NCI-H69 (cell line): ENCODE data around the gene URB1.

Experiments used
- DNase-seq: peaks from one replicate; lab custom pipeline; 2025; lab: John Stamatoyannopoulos, UW

Gene URB1

GRCh38 chr21:32346951-32347350 lies 45.9 kb downstream of the URB1 start:
- no peak for DNase-seq

GRCh38 chr21:32340863-32341848 lies 51.7 kb downstream of the URB1 start:
- no peak for DNase-seq

- DNase-seq = no peak
Measured at GRCh38 chr21:32338209-32338921, 54.4 kb downstream of the URB1 start.

DNA sequence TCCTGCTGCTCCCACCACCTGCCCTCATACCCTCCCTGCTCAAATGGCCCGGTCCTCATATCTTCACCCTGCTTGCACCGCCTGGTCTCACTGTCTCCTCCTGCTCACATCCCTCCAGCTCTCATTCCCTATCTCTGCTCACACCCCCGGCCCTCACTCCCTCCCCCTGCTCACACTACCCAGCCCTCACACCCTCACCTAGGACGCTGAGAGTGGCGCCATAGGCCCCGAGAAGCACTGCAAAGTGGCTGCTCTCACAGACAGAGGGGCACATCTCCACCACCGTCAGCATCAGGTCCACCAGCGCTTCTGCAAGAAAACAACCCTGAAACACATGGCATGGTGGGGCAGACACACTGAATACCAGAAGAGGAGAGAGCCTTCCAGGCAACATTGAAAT lies 55.6 kb downstream of the URB1 start:
- DNase-seq = no peak

- DNase-seq = peak; percentile 33
Measured at GRCh38 chr21:32336711-32337110, 56.1 kb downstream of the URB1 start.

DNA sequence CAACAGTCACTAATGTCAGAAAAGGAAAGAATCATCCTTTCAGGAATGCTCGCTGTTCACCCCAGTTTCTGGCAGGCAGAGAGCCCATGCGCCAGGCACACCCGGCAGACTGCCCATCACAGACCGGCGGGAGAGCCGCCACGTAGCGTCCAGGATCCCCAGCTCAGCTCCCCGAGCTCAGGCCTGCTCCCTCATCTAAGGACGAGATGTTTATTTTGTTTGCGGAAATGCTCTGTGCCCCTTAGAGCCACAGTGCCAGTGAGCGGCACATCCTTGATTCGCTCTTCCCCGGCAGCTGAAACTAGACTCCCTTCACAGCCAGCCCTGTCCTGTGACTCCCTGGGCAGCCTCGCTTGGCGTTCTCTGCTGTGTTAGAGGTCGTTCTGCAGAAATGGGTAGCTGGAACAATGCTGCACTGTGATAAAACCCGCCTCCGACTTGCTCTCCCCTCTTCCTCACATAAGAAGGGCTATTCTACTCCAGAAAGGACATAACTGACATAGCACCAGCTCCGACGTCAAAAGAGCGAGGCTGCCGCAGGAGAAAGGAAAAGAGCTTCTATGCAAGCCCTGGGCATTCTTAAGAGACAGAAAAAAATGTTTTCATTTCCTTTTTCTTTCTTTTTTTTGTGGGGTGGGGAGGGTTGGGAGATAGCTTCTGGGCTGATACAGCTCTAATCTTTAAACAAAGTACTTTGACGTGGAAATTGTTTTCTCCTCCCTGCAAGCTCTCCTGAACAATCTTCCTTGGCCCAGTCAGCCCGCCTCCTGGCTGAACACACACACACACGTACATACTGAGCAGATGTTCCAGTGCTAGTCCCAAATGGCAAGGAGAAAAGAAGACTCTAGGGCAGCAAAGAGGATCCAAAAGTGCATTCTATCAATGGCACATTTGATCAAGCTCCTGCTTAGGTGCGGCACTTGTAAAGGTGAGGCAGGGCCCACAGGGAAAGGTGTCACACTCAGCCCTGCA lies 56.9 kb downstream of the URB1 start:
- DNase-seq = peak; percentile 20

DNA sequence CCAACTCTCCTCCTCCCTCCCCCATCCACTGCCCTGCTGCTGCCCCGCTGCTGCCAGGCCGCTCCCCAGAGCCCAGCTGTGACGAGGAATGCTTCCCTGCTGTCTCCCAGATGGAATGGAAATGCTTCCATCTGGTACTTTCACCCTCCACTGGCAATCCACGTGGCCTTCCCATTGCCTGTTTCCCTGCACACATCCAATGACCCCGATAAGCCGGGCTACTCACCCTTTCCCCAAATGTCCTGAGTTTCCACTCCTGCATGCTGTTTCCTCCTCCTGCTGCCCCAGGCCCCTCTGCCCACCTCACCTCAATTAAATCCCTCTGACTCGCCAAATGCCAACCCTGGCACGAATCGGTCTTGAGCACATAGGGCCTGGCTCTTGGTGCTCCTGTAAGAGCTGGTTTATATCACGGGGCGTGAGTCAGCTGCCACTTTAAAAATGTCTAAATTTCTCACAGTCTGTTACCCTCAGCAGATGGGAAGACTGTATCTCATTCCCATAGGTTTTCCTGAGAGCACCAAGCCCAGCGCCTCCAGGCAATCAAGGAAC lies 57.8 kb downstream of the URB1 start:
- DNase-seq = peak; percentile 87

DNA sequence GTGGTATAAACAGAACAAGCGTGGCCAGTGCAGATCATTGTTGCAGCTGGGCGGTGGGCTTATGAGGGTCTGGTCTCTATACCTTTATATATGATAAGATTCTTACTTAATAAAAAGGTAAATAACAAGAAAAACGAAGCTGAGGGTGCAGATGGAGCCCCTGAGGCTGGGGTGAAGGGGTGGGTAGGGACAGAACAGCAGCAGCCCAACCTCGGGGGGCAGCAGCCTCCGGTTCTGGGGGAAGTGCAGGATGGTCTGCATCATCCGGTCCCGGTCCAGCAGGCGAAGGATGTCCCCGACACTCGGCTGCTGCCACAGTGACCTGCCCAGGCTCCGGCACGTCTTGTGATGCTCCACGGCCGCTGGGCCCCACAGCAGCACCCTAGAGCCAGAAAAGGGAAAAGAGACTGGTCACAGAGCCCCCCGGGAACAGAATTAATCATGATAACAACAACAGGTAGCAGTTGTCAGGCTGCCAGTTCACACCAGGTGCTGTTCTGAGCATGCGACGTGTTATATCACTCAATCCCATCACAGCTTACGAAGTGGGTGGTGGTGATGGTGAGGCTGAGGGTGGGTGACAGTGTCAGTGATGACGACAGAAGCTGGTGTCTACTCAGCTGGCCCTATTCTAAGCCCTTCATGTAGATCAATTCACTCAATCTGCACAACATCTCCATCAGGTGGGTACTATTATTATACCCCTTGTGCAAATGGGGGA lies 58.7 kb downstream of the URB1 start:
- no peak for DNase-seq

DNA sequence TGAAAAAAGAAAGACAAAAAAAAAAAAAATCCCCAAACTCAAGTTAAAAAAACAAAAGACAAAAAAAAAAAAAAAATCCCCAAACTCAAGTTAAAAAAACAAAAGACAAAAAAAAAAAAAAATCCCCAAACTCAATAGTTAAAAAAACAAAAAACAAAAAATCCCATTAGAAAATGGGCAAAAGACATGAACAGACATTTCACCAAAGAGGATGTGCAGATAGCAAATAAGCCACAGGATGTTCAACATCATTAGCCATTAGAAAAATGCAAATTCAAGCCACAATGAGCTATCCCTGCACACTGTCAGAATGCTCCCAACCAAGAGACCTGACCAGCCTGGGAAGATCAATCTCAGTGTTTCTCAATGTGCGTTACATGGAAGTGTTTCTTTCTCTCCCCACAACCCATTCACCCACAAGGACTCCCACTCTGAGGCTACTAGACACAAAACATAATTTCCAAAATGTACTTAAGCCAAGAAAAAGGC lies 60.3 kb downstream of the URB1 start:
- no peak for DNase-seq

DNA sequence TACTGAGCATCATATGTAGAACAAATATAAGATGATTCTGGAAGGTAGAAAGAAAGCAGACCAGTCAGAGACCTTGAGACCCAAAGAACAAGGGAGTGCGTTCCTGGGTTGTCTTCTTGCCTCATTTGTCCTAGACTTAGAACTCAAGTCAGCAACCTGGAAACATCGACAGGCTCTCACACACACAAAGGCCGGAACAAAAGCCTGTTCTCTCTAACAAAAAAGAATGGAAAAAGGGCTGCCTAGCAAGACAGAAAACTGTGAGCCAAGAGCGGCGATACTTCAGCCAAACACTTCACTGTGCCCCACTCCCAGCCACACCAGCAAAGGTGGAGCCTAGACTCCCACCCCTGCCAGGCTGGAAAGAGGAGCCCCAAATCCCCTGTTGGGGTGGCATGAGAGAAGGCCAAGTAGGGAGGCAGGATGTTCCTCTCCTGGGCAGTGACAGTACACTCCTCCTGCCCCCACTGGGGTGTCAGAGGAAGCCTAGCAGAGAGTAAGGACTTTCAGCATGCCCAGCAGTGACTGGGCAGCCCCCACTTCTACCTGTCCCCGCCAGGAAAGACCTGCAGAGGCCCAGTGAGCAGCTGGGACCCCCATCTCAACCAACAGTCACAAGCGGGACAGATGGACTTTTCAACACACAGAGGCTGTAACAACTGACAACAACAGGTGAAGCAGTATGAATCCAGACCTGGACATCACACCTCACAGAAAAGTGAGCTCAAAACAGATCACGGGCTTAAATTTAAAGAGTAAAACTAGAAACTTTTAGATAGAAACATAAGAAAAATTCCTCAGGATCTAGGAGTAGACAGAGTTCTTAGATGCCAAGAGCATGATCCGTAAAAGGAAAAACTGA lies 61.1 kb downstream of the URB1 start:
- no peak for DNase-seq

DNA sequence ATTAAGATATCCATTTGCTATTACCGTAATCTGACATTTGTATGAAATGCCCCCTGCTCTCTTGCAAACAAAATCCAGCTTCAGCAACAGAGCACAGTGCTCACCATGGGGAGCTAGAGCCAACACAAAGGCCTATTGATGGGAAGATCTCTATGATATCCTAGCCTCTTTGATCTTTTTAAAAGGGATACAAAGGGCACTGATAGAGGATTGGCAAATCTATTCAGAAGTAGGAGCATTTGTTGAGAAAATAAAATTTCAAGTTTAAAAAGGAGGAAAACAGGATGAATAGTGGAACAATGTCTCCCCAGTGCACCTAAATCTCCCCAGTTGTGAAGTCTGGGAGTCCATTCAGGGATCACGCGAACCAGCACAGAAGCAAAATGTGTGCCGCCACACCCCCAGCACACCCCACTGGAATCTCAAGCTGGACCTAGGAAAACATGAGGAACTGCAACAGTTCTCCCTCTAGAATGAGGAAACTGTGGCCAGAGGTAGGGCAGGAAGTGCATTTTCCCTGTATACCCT lies 62.0 kb downstream of the URB1 start:
- DNase-seq = peak; percentile 84

- no peak for DNase-seq
Measured at GRCh38 chr21:32329776-32330175, 63.0 kb downstream of the URB1 start.

- DNase-seq = no peak
Measured at GRCh38 chr21:32329331-32329730, 63.5 kb downstream of the URB1 start.

DNA sequence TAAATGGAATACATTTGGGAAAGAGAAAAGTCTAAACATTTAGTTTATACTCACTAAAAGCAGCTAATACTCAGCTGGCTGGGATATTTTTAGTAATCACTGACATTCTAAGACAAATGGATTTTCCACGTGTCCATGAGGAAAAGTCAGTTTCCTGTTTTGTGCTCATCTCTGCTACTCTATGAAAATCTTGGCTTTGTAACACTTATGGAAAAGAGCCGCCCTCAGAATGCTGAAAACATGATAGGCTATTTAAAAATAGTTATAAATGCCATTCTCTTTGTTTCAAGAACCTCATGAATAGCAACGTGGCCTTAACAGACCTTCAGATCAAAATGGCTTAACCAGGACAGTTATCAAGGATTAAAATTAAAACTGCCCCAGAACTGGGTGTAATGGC lies 64.2 kb downstream of the URB1 start:
- no peak for DNase-seq

DNA sequence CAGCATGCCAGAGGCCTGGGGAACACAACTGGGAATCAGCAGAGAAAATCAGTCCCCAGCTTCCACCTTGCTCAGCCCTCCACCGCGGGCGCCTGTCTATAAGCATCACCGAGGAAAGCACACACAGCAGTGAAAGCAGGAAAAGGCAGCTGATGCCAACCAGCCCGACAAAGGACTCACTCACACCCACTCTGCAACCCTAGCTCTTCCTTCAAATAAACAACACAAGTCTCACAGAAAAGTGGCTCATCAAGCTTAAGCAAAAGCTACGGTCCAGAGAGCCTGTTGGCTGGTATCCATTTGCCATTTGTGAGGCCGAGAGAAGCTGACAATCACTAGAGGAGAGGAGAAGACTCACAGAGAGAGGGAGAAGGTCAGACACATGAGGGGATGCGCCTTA lies 67.1 kb downstream of the URB1 start:
- DNase-seq = no peak

GRCh38 chr21:32322676-32323075 lies 70.1 kb downstream of the URB1 start:
- no peak for DNase-seq

- no peak for DNase-seq
Measured at GRCh38 chr21:32322103-32322502, 70.7 kb downstream of the URB1 start.

- DNase-seq = no peak
Measured at GRCh38 chr21:32321480-32321879, 71.3 kb downstream of the URB1 start.

- no peak for DNase-seq
Measured at GRCh38 chr21:32320726-32321125, 72.1 kb downstream of the URB1 start.

GRCh38 chr21:32320059-32320458 lies 72.8 kb downstream of the URB1 start:
- no peak for DNase-seq
